Ovary (tissue), 3 donors: ENCODE data around the gene SHROOM3.

Experiments
- POLR2A ChIP-seq: fragments of 450-650 bp; IDR thresholded peaks from one replicate; pipeline ENCODE4 v1.6.1; 2017; ENCODE audit warnings: antibody characterized with exemption, mild to moderate bottlenecking, moderate library complexity
- TF ChIP-seq, protein P1 (sequence below), 3 donors: fragments of 450-650 bp in 2 of 3; fragments of 200-600 bp in 1 of 3; IDR thresholded peaks; one replicate each; pipeline versions ENCODE4 v1.5.1 to v1.8.0; 2016 to 2022; ENCODE audit warnings: antibody characterized with exemption in 3 of 3, mild to moderate bottlenecking in 1 of 3
- donor health status: DM: no; HTN: no; CAD: no.

DNA sequence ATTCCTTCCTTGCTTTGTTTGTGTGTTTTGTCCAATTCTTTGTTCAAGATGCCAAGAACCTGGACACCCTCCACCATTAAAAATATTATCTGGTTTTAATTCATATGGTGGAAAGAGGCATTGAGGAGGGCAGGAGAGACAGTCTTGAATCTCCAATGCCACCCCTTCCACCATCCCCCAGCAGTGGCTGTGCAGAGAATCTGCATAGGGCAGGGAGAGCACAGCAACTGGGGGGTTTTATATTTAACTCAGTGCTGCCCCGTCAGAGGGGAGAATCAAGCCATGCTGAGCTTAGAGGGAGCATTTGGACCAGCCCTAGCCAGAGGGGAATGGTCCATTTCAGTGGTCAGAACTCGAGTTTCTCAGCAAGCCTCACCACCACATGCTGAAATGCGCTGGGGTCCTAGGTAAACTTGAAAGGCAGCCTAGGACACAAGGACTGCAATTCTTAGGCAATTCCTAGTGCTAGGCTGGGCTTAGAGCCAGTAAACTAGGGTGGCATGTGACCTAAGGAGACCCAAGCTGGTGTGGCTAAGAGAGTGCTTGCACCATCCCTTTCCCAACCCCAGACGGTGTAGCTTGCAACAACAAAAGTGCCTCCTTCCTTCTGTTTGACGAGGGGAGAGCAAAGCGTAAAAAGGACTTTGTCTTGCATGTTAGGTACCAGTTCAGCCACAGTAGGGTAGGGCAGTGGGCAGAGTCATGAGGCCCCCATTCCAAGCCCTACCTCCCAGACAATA, 48.3 kb upstream of the SHROOM3 start:
- TF ChIP-seq, protein P1, sequence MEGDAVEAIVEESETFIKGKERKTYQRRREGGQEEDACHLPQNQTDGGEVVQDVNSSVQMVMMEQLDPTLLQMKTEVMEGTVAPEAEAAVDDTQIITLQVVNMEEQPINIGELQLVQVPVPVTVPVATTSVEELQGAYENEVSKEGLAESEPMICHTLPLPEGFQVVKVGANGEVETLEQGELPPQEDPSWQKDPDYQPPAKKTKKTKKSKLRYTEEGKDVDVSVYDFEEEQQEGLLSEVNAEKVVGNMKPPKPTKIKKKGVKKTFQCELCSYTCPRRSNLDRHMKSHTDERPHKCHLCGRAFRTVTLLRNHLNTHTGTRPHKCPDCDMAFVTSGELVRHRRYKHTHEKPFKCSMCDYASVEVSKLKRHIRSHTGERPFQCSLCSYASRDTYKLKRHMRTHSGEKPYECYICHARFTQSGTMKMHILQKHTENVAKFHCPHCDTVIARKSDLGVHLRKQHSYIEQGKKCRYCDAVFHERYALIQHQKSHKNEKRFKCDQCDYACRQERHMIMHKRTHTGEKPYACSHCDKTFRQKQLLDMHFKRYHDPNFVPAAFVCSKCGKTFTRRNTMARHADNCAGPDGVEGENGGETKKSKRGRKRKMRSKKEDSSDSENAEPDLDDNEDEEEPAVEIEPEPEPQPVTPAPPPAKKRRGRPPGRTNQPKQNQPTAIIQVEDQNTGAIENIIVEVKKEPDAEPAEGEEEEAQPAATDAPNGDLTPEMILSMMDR (IDR thresholded peaks at IDR 0.05), result no peak
- TF ChIP-seq POLR2A, result no peak
